ENCODE measurements around the gene MKKS. TPM values are rescaled to one million over a fixed set of nuclear protein-coding genes. Genes with fewer than 3 reads are reported as not detected.

The MKKS gene
- total RNA-seq, 1 experiment from 2014 or later: 9.6 TPM

DNA sequence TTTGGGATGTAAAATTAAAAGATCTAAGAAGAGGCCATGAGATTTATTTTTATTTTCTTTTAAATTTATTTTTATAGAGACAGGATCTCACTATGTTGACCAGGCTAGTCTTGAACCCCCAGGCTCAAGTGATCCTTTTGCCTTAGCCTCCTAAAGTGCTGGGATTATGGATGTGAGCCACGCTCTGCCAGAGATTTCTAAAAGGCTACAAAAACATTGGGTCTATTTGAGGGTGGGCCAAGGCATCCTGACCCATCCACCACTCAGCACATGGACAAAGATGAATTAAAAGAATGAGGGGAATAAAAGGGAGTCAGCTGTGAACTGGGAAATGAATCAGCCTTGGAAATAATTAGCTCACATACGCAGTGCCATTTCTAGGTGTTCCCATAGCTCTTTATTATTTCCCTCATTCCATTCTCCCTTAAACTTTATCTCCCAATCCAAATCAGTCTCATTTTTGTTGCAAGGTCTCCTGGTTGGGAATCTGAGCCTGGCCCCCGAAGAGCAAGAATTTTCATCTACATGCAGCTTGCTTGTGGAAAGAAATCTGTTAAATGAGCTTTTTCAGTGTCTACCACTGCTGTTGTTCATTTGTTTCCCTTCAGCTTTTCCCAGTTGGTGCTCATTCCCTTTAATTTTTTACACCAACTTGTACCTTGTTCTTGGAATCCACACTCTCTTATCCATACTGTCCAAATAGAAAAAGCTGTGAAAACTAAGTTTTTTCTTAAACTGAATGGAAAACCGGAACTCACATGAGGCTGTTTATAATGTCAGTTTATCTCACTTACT is 66.9 kb downstream of the MKKS start:
- no peak overlapping the region for H3K4me3 ChIP-seq
- H3K9me3 ChIP-seq: no peaks in the 10 kb centered on the region
- no peaks in the 10 kb centered on the region for H3K36me3 ChIP-seq
- no peak for DNase-seq
- no peaks in the 10 kb centered on the region for H3K27me3 ChIP-seq

- Histone ChIP-seq H3K4me3 (no peak overlapping the region), H3K27me3 (no peaks in the 10 kb centered on the region), H3K36me3 (no peaks in the 10 kb centered on the region), H3K9me3 (no peaks in the 10 kb centered on the region)
- DNase-seq: no peak
Measured at GRCh38 chr20:10362674-10363073, 71.3 kb downstream of the MKKS start.

GRCh38 chr20:10360878-10361277 is 73.1 kb downstream of the MKKS start:
- Histone ChIP-seq H3K36me3 (no peaks in the 10 kb centered on the region), H3K27me3 (no peaks in the 10 kb centered on the region), H3K9me3 (no peaks in the 10 kb centered on the region), H3K4me3 (no peak overlapping the region)
- DNase-seq: no peak

- no peak for DNase-seq
- Histone ChIP-seq H3K36me3 (no peaks in the 10 kb centered on the region), H3K27me3 (no peaks in the 10 kb centered on the region), H3K4me3 (no peak overlapping the region), H3K9me3 (no peaks in the 10 kb centered on the region)
Measured at GRCh38 chr20:10359621-10360040, 74.4 kb downstream of the MKKS start.

GRCh38 chr20:10357974-10358373 is 76.0 kb downstream of the MKKS start:
- Histone ChIP-seq H3K36me3 (no peaks in the 10 kb centered on the region), H3K4me3 (no peak overlapping the region), H3K27me3 (no peaks in the 10 kb centered on the region), H3K9me3 (no peaks in the 10 kb centered on the region)
- no peak for DNase-seq

- DNase-seq: no peak
Measured at GRCh38 chr20:10357061-10357708, 76.8 kb downstream of the MKKS start.

GRCh38 chr20:10356628-10357027 is 77.4 kb downstream of the MKKS start:
- Histone ChIP-seq H3K9me3 (no peaks in the 10 kb centered on the region), H3K4me3 (no peak overlapping the region), H3K27me3 (no peaks in the 10 kb centered on the region), H3K36me3 (no peaks in the 10 kb centered on the region)
- no peak for DNase-seq

More at GRCh38 chr20:10357061-10357708, 76.8 kb downstream of the MKKS start:
- Histone ChIP-seq H3K4me3 (no peak overlapping the region), H3K9me3 (no peaks in the 10 kb centered on the region), H3K36me3 (no peaks in the 10 kb centered on the region), H3K27me3 (no peaks in the 10 kb centered on the region)

- no peak for DNase-seq
- Histone ChIP-seq H3K36me3 (no peaks in the 10 kb centered on the region), H3K27me3 (no peaks in the 10 kb centered on the region), H3K9me3 (no peaks in the 10 kb centered on the region), H3K4me3 (no peak overlapping the region)
Measured at GRCh38 chr20:10352934-10353824, 80.8 kb downstream of the MKKS start.

Other genes starting within 250 kb of the MKKS start
- gene SNAP25, start 215.4 kb downstream of the MKKS start, total RNA-seq (2014; rRNA removed; shearing (Covaris generic); ENCODE audit: low replicate concordance): not detected in 2 replicates
- gene SLX4IP, start 1.1 kb upstream of the MKKS start, total RNA-seq (2014; rRNA removed; shearing (Covaris generic); ENCODE audit: low replicate concordance): 1.7 and 3.0 TPM in 2 replicates
- gene JAG1, start 239.8 kb upstream of the MKKS start, total RNA-seq (2014; rRNA removed; shearing (Covaris generic); ENCODE audit: low replicate concordance): 5.3 and 8.2 TPM in 2 replicates